ENCODE measurements around the gene PCSK5. TPM values are rescaled to one million over a fixed set of nuclear protein-coding genes. Genes with fewer than 3 reads are reported as not detected.

The PCSK5 gene
- polyA plus RNA-seq, 1 donor (not counting 4 experiments of a cell fraction or from before 2014, with no cell fraction given), result 1.9 TPM

DNA sequence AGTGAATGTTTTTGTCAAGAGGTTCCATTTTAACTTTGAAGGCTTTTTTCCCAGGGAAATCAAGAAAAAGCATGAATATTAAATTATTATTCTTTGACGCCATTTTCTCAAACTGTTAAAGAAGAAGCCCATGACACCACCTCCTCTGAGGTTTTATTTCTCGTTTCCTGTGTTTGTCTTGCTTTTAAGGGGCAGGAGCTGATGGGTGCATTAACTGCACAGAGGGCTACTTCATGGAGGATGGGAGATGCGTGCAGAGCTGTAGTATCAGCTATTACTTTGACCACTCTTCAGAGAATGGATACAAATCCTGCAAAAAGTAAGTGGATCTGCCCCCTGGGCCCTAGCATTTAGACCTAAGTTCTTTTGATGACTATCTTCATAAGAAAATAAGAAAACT, 298.4 kb downstream of the PCSK5 start:
- Histone ChIP-seq H3K9me3 (ENCODE audit: control insufficient read depth, low read depth, low read length) (no peaks in the 10 kb centered on the region), H3K4me1 (ENCODE audit: control insufficient read depth, extremely low read depth, insufficient read depth, low read length) (no peaks in the 10 kb centered on the region), H3K4me2 (ENCODE audit: control insufficient read depth, extremely low read depth, insufficient read depth, low read depth, low read length) (no peak overlapping the region), H3K27me3 (ENCODE audit: control insufficient read depth, extremely low read depth, insufficient read depth, low read length) (no peaks in the 10 kb centered on the region), H2AFZ (ENCODE audit: control insufficient read depth, low read length) (no peak overlapping the region), H3K9me1 (ENCODE audit: control insufficient read depth, extremely low read depth, insufficient read depth, low read length) (no peaks in the 10 kb centered on the region), H3K9ac (ENCODE audit: control insufficient read depth, extremely low read depth, insufficient read depth, low read length) (no peak overlapping the region), H3K36me3 (ENCODE audit: control insufficient read depth in 2 of 2, extremely low read depth in 1 of 2, insufficient read depth in 2 of 2, low read length in 2 of 2) (no peaks in the 10 kb centered on the region), H3K79me2 (ENCODE audit: control insufficient read depth, insufficient read depth, low read length) (no peaks in the 10 kb centered on the region), H4K20me1 (ENCODE audit: control insufficient read depth, extremely low read depth, insufficient read depth, low read length) (no peaks in the 10 kb centered on the region), H3K4me3 (ENCODE audit: control insufficient read depth in 2 of 3, extremely low read depth in 1 of 3, insufficient read depth in 2 of 3, low read depth in 1 of 3, low read length in 3 of 3) (no peak overlapping the region), H3K27ac (ENCODE audit: control insufficient read depth, insufficient read depth, low read length) (no peak overlapping the region)
- FAIRE-seq (no peak), DNase-seq (ENCODE audit: low read depth, low spot score) (no peak)
- dilution Hi-C loops (cut with MboI; ENCODE audit: extremely low pct_ligation_motif_present, low sequenced_read_pairs), result no loop called here
- TF ChIP-seq EZH2 (IDR thresholded peaks at IDR 0.05; ENCODE audit: low read length), result no peak
- TF ChIP-seq, protein P1, sequence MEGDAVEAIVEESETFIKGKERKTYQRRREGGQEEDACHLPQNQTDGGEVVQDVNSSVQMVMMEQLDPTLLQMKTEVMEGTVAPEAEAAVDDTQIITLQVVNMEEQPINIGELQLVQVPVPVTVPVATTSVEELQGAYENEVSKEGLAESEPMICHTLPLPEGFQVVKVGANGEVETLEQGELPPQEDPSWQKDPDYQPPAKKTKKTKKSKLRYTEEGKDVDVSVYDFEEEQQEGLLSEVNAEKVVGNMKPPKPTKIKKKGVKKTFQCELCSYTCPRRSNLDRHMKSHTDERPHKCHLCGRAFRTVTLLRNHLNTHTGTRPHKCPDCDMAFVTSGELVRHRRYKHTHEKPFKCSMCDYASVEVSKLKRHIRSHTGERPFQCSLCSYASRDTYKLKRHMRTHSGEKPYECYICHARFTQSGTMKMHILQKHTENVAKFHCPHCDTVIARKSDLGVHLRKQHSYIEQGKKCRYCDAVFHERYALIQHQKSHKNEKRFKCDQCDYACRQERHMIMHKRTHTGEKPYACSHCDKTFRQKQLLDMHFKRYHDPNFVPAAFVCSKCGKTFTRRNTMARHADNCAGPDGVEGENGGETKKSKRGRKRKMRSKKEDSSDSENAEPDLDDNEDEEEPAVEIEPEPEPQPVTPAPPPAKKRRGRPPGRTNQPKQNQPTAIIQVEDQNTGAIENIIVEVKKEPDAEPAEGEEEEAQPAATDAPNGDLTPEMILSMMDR (optimal IDR thresholded peaks at IDR 0.05 in 1 of 3, IDR thresholded peaks at IDR 0.05 in 1 of 3, conservative IDR thresholded peaks at IDR 0.05 in 1 of 3; ENCODE audit: extremely low read depth in 1 of 3, insufficient read depth in 2 of 3, low read length in 3 of 3), result no peak

DNA sequence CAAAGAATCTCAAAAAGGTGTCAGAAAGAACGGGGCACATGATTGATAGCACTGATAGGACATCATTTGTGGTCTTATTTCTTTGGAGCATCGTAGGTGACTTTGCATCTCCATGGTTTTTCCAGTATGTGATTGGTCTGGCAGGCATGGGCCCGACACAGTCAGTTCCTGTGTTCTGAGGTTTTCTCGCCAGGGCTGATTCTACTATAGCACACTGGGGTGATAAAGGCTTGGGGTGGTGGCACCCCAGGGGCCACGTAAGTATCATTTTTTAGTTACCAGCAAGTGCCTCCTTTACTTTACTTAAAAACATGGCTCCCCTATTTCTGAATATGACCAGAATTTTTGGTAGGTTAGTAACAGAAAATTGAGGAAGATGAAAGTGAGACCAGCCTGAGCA, 301.0 kb downstream of the PCSK5 start:
- H3K27ac ChIP-seq (ENCODE audit: control insufficient read depth, insufficient read depth, low read length), result no peak overlapping the region
- H3K9me1 ChIP-seq (ENCODE audit: control insufficient read depth, extremely low read depth, insufficient read depth, low read length), result no peaks in the 10 kb centered on the region
- H4K20me1 ChIP-seq (ENCODE audit: control insufficient read depth, extremely low read depth, insufficient read depth, low read length), result no peaks in the 10 kb centered on the region
- H3K9ac ChIP-seq (ENCODE audit: control insufficient read depth, extremely low read depth, insufficient read depth, low read length), result no peak overlapping the region
- H3K27me3 ChIP-seq (ENCODE audit: control insufficient read depth, extremely low read depth, insufficient read depth, low read length), result no peaks in the 10 kb centered on the region
- no peaks in the 10 kb centered on the region for H3K4me1 ChIP-seq (ENCODE audit: control insufficient read depth, extremely low read depth, insufficient read depth, low read length)
- H3K36me3 ChIP-seq (ENCODE audit: control insufficient read depth in 2 of 2, extremely low read depth in 1 of 2, insufficient read depth in 2 of 2, low read length in 2 of 2), result no peaks in the 10 kb centered on the region
- FAIRE-seq (no peak), DNase-seq (ENCODE audit: low read depth, low spot score) (no peak)
- no peaks in the 10 kb centered on the region for H3K79me2 ChIP-seq (ENCODE audit: control insufficient read depth, insufficient read depth, low read length)
- H3K4me3 ChIP-seq (ENCODE audit: control insufficient read depth in 2 of 3, extremely low read depth in 1 of 3, insufficient read depth in 2 of 3, low read depth in 1 of 3, low read length in 3 of 3), result no peak overlapping the region
- no peak overlapping the region for H3K4me2 ChIP-seq (ENCODE audit: control insufficient read depth, extremely low read depth, insufficient read depth, low read depth, low read length)
- TF ChIP-seq, protein P1 (optimal IDR thresholded peaks at IDR 0.05 in 1 of 3, IDR thresholded peaks at IDR 0.05 in 1 of 3, conservative IDR thresholded peaks at IDR 0.05 in 1 of 3; ENCODE audit: extremely low read depth in 1 of 3, insufficient read depth in 2 of 3, low read length in 3 of 3), result no peak
- no peak for TF ChIP-seq EZH2 (IDR thresholded peaks at IDR 0.05; ENCODE audit: low read length)
- no peak overlapping the region for H2AFZ ChIP-seq (ENCODE audit: control insufficient read depth, low read length)
- H3K9me3 ChIP-seq (ENCODE audit: control insufficient read depth, low read depth, low read length), result no peaks in the 10 kb centered on the region
- dilution Hi-C loops (cut with MboI; ENCODE audit: extremely low pct_ligation_motif_present, low sequenced_read_pairs), result no loop called here
